PC-3 (cell line): ENCODE results near the gene HLA-A. TPM values are rescaled to one million over a fixed set of nuclear protein-coding genes. Genes with fewer than 3 reads are reported as not detected.
"Not testable (repeated sequence)": the region's sequence is repeated elsewhere in the genome, so short reads cannot be mapped to it uniquely, and the experiment has no call there.

Source experiments
- ATAC-seq: fragments of 200-7000 bp; cut with Tn5 transposase; 2 replicates; pipeline ENCODE4 v1.9.1; 2020; ENCODE audit warnings: mild to moderate bottlenecking, moderate library complexity
- BruUV-seq: library from RNA; stranded (reverse); fragments of 400-500 nt; replicated peaks from 2 replicates; lab custom pipeline; 2021; lab: Mats Ljungman, UMichigan
- CTCF ChIA-PET: fragments of 300-600 bp; sonication (Branson Sonifier 250); formaldehyde crosslinking; loops from one replicate; lab custom pipeline; 2022; ENCODE audit warnings: antibody characterized with exemption; lab: Charles Lee
- POLR2A ChIA-PET: fragments of 300-600 bp; sonication (Branson Sonifier 250); formaldehyde crosslinking; loops from one replicate; lab custom pipeline; 2022; ENCODE audit warnings: antibody characterized with exemption; ENCODE audit not compliant: unreplicated experiment; lab: Charles Lee
- DNase-seq: peaks from one replicate; pipeline ENCODE4 v3.0.0-alpha.2; 2015
- H2AFZ ChIP-seq: fragments of 300-600 bp; sonication (generic); 2 replicates; pipeline ENCODE4 v1.6.0; 2016; ENCODE audit warnings: antibody characterized with exemption, low read length
- H3F3A ChIP-seq: fragments of 300-600 bp; sonication (generic); one replicate; pipeline ENCODE4 v1.6.0; 2017; ENCODE audit warnings: antibody characterized with exemption, low read length, control low read depth, mild to moderate bottlenecking; ENCODE audit not compliant: unreplicated experiment
- H3K27ac ChIP-seq: fragments of 300-600 bp; sonication (generic); 2 replicates; pipeline ENCODE4 v1.5.1; 2016; ENCODE audit warnings: mild to moderate bottlenecking, low read length
- H3K27me3 ChIP-seq: fragments of 300-600 bp; sonication (generic); 2 replicates; pipeline ENCODE4 v1.6.1; 2016; ENCODE audit warnings: low read length, mixed read lengths
- H3K36me3 ChIP-seq: fragments of 300-600 bp; sonication (generic); 2 replicates; pipeline ENCODE4 v1.6.1; 2016; ENCODE audit warnings: low read depth, mixed run types, low read length, mixed read lengths
- H3K4me1 ChIP-seq: fragments of 300-600 bp; sonication (generic); 2 replicates; pipeline ENCODE4 v1.5.1; 2016; ENCODE audit warnings: low read length; ENCODE audit not compliant: insufficient read depth
- H3K4me2 ChIP-seq: fragments of 300-600 bp; sonication (generic); 2 replicates; pipeline ENCODE4 v1.6.0; 2016; ENCODE audit warnings: low read length
- H3K4me3 ChIP-seq: fragments of 300-600 bp; sonication (generic); 2 replicates; pipeline ENCODE4 v1.5.1; 2016; ENCODE audit warnings: mild to moderate bottlenecking, low read length, mixed read lengths
- H3K79me2 ChIP-seq: fragments of 300-600 bp; sonication (generic); 2 replicates; pipeline ENCODE4 v1.6.1; 2017; ENCODE audit warnings: low read length, mixed read lengths
- H3K9ac ChIP-seq: fragments of 300-600 bp; sonication (generic); 2 replicates; pipeline ENCODE4 v1.6.0; 2016; ENCODE audit warnings: mild to moderate bottlenecking, low read length
- H3K9me2 ChIP-seq: fragments of 300-600 bp; sonication (generic); replicated peaks from 2 replicates; pipeline ENCODE4 v1.6.1; 2016; ENCODE audit warnings: mixed run types, low read length, mixed read lengths
- H3K9me3 ChIP-seq: fragments of 300-600 bp; sonication (generic); 2 replicates; pipeline ENCODE4 v1.6.1; 2016; ENCODE audit warnings: low read length, mixed read lengths
- H4K20me1 ChIP-seq: fragments of 300-600 bp; sonication (generic); 2 replicates; pipeline ENCODE4 v1.6.1; 2016; ENCODE audit warnings: low read length, mixed read lengths
- EZH2 ChIP-seq: fragments of 300-600 bp; sonication (generic); IDR thresholded peaks from one replicate; pipeline ENCODE4 v1.6.1; 2017; ENCODE audit warnings: antibody characterized with exemption, mild to moderate bottlenecking, low read length; ENCODE audit not compliant: unreplicated experiment
- EZH2phosphoT487 ChIP-seq: fragments of 300-600 bp; sonication (generic); IDR thresholded peaks from 2 replicates; pipeline ENCODE4 v1.6.1; 2018; ENCODE audit warnings: mild to moderate bottlenecking, antibody characterized with exemption, low read length, borderline replicate concordance
- intact Hi-C: fragments of 100-400 bp; cut with micrococcal nuclease; formaldehyde crosslinking; loops from 2 replicates; pipeline ENCODE4 v1.9.0; 2023
- total RNA-seq: library from RNA; depleted of rRNA; stranded (reverse); fragments of >200 nt; gene quantifications from 2 replicates; pipeline ENCODE4 v1.2.3, GENCODE V29; 2014
- TF ChIP-seq, protein P1 (sequence below): fragments of 300-600 bp; sonication (generic); conservative IDR thresholded peaks from 2 replicates; pipeline ENCODE4 v1.5.1; 2017; ENCODE audit warnings: antibody characterized with exemption, low read depth, mild to moderate bottlenecking, low read length

HLA-A gene
- total RNA-seq, 1 experiment from 2014 or later = 426 TPM

DNA sequence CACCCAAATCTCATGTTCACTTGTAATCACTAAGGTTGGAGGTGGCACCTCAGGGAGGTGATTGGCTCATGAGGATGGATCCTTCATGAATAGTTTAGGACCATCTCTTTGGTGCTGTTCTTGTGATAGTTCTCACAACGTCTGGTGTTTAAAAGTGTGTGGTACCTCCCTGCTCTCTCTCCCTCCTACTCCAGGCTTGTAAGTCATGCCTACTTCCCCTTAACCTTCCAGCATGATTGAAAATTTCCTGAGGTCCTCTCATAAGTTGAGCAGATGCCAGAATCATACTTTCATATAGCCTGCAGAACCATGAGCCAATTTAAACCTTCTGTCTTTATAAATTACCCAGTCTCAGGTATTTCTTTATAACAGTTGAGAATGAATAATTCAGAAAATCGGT, 16.6 kb downstream of the HLA-A start:
- H3K4me3 ChIP-seq = no peak overlapping the region
- no peak overlapping the region for H3K9ac ChIP-seq
- H3K27me3 ChIP-seq = no peaks in the 10 kb centered on the region
- no peaks in the 10 kb centered on the region for H3K4me1 ChIP-seq
- H3K9me2 ChIP-seq = no peaks in the 10 kb centered on the region
- no peaks in the 10 kb centered on the region for H4K20me1 ChIP-seq
- no peaks in the 10 kb centered on the region for H3K9me3 ChIP-seq
- no TSS peak for BruUV-seq
- H3K36me3 ChIP-seq = no peaks in the 10 kb centered on the region
- H3K27ac ChIP-seq = no peak overlapping the region
- DNase-seq = no peak
- no peak for ATAC-seq
- H3K79me2 ChIP-seq = no peaks in the 10 kb centered on the region
- intact Hi-C loops = no loop called here
- CTCF ChIA-PET = no interaction called here
- no peak overlapping the region for H2AFZ ChIP-seq
- TF ChIP-seq, protein P1, sequence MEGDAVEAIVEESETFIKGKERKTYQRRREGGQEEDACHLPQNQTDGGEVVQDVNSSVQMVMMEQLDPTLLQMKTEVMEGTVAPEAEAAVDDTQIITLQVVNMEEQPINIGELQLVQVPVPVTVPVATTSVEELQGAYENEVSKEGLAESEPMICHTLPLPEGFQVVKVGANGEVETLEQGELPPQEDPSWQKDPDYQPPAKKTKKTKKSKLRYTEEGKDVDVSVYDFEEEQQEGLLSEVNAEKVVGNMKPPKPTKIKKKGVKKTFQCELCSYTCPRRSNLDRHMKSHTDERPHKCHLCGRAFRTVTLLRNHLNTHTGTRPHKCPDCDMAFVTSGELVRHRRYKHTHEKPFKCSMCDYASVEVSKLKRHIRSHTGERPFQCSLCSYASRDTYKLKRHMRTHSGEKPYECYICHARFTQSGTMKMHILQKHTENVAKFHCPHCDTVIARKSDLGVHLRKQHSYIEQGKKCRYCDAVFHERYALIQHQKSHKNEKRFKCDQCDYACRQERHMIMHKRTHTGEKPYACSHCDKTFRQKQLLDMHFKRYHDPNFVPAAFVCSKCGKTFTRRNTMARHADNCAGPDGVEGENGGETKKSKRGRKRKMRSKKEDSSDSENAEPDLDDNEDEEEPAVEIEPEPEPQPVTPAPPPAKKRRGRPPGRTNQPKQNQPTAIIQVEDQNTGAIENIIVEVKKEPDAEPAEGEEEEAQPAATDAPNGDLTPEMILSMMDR = no peak
- TF ChIP-seq EZH2 = no peak
- TF ChIP-seq EZH2phosphoT487 = no peak
- POLR2A ChIA-PET = no interaction called here
- H3K4me2 ChIP-seq = no peak overlapping the region
- no peaks in the 10 kb centered on the region for H3F3A ChIP-seq

DNA sequence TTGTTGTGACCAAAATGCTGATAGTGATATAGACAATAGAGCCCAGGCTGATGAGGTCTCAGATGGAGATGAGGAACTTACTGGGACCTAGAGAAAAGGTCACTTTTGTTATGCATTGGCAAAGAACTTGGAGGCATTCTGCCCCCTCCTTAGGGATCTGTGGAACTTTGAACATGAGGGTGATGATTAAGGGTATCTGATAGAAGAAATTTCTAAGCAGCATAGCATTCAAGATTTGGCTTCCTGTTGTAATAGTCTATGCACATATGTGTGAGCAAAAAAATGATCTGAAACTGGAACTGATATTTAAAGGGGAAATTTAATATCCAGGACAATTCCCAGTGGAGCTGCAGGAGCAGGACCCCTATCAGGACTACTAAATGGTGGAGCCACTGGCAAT, 17.1 kb downstream of the HLA-A start:
- H3K27me3 ChIP-seq = no peaks in the 10 kb centered on the region
- POLR2A ChIA-PET = no interaction called here
- H3K27ac ChIP-seq = no peak overlapping the region
- ATAC-seq (no peak), DNase-seq (no peak)
- peaks cover 3% of the 10 kb centered on the region for H3K4me1 ChIP-seq
- no peaks in the 10 kb centered on the region for H3K79me2 ChIP-seq
- H2AFZ ChIP-seq = no peak overlapping the region
- TF ChIP-seq, protein P1 = no peak
- TF ChIP-seq EZH2phosphoT487 (no peak), EZH2 (no peak)
- H3K36me3 ChIP-seq = no peaks in the 10 kb centered on the region
- no peak overlapping the region for H3K4me3 ChIP-seq
- no peaks in the 10 kb centered on the region for H3F3A ChIP-seq
- no peaks in the 10 kb centered on the region for H3K9me3 ChIP-seq
- CTCF ChIA-PET = no interaction called here
- no TSS peak for BruUV-seq
- H3K9ac ChIP-seq = no peak overlapping the region
- no peaks in the 10 kb centered on the region for H3K9me2 ChIP-seq
- H3K4me2 ChIP-seq = no peak overlapping the region
- H4K20me1 ChIP-seq = no peaks in the 10 kb centered on the region
- intact Hi-C loops = no loop called here

DNA sequence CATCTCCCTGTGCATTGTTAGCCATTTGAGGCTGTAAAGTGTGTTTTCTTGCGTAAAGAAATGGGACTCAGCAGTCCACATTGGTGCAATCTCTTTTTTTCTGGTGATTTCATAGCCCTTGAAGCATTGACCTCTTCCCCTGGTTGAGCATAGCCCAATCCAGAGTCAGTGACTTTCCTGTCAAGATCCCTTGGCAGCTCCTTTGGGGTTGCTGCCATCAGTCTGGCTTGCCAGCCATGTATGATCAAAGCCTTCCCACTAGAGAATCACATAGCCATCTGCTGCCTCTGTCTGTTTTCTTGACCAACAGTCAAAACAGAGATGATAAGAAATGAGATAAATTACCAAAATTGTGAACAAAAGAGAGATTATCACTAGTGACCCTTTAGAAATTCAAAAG, 19.6 kb downstream of the HLA-A start:
- TF ChIP-seq EZH2phosphoT487 (no peak), EZH2 (no peak)
- TF ChIP-seq, protein P1 = no peak
- no peak for ATAC-seq
- H3K27ac ChIP-seq = no peak overlapping the region
- no TSS peak for BruUV-seq
- no peaks in the 10 kb centered on the region for H4K20me1 ChIP-seq
- H3K9me3 ChIP-seq = no peaks in the 10 kb centered on the region
- H3K9ac ChIP-seq = no peak overlapping the region
- H3K27me3 ChIP-seq = no peaks in the 10 kb centered on the region
- ChIA-PET POLR2A (no interaction called here), CTCF (no interaction called here)
- no peak overlapping the region for H3K4me2 ChIP-seq
- H3K4me1 ChIP-seq = peaks cover 28% of the 10 kb centered on the region
- intact Hi-C loops = loop anchor here (10.0 kb wide), 1 partner anchor 53 kb away; no protein-coding TSS in a partner anchor
- H3K4me3 ChIP-seq = no peak overlapping the region
- H2AFZ ChIP-seq = no peak overlapping the region
- H3F3A ChIP-seq = peaks cover 8% of the 10 kb centered on the region
- H3K36me3 ChIP-seq = no peaks in the 10 kb centered on the region
- no peak for DNase-seq
- H3K79me2 ChIP-seq = no peaks in the 10 kb centered on the region
- no peaks in the 10 kb centered on the region for H3K9me2 ChIP-seq

DNA sequence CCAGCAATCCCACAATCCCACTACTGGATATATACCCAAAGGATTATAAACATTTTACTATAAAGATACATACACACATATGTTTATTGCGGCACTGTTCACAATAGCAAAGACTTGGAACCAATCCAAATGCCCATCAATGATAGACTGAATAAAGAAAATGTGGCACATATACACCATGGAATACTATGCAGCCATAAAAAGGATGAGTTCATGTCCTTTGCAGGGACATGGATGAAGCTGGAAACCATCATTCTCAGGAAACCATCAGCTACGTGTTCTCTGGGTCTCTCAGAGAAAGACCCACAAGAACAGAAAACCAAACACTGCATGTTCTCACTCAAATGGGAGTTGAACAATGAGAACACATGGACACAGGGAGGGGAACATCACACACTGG, 21.4 kb downstream of the HLA-A start:
- POLR2A ChIA-PET = not testable (repeated sequence)

More for the DNA sequence above, 21.4 kb downstream of the HLA-A start:
- BruUV-seq, H3K9ac ChIP-seq, CTCF ChIA-PET, H3K9me2 ChIP-seq, H3F3A ChIP-seq, H3K4me3 ChIP-seq, H3K4me2 ChIP-seq, H3K9me3 ChIP-seq, H3K79me2 ChIP-seq, H3K36me3 ChIP-seq, H4K20me1 ChIP-seq, DNase-seq, ATAC-seq, H3K27ac ChIP-seq, H3K27me3 ChIP-seq, H2AFZ ChIP-seq: not testable (repeated sequence)
- H3K4me1 ChIP-seq = peaks cover 45% of the 10 kb centered on the region
- intact Hi-C loops = loop anchor here (10.0 kb wide), 1 partner anchor 51 kb away; no protein-coding TSS in a partner anchor
